CD4-positive, alpha-beta T cell (primary cell): ENCODE data around the gene CD300LF. TPM values are rescaled to one million over a fixed set of nuclear protein-coding genes. Genes with fewer than 3 reads are reported as not detected.

ENCODE experiments used
- ATAC-seq: fragments of 200-7000 bp; cut with Tn5 transposase; one replicate; pipeline ENCODE4 v1.10.0; 2022; ENCODE audit warnings: mild to moderate bottlenecking; ENCODE audit not compliant: poor library complexity
- CTCF ChIA-PET: fragments of 350-600 bp; sonication (Branson Sonifier 250); formaldehyde crosslinking; loops from one replicate; lab custom pipeline; 2021; ENCODE audit warnings: antibody characterized with exemption, inconsistent platforms; lab: Charles Lee
- POLR2A ChIA-PET: fragments of 350-600 bp; sonication (Branson Sonifier 250); formaldehyde crosslinking; loops from one replicate; lab custom pipeline; 2021; ENCODE audit warnings: antibody characterized with exemption, inconsistent platforms; lab: Charles Lee
- DNase-seq, 14 experiments: peaks; one replicate each; pipeline ENCODE4 v3.0.0-alpha.2; 2013 to 2020; ENCODE audit warnings: mixed read lengths in 2 of 14
- H3K27ac ChIP-seq, 2 donors: one replicate each; pipeline versions ENCODE4 v1.5.1 to v1.7.0; 2013; ENCODE audit warnings: low read length in 2 of 2, low read depth in 1 of 2, mild to moderate bottlenecking in 1 of 2
- H3K27me3 ChIP-seq, 2 experiments: 1 replicate in 1 of 2; 2 replicates in 1 of 2; pipeline versions ENCODE4 v1.6.1 to v1.7.0; 2013; ENCODE audit warnings: low read length in 2 of 2, control low read depth in 1 of 2, mild to moderate bottlenecking in 1 of 2, moderate library complexity in 1 of 2; ENCODE audit not compliant: insufficient read depth in 2 of 2, control insufficient read depth in 1 of 2
- H3K36me3 ChIP-seq: one replicate; pipeline ENCODE4 v1.6.1; 2013; ENCODE audit warnings: low read length, control low read depth; ENCODE audit not compliant: insufficient read depth
- H3K4me1 ChIP-seq: one replicate; pipeline ENCODE4 v1.6.1; 2013; ENCODE audit warnings: low read length, control low read depth; ENCODE audit not compliant: insufficient read depth
- H3K4me3 ChIP-seq: one replicate; pipeline ENCODE4 v1.5.1; 2013; ENCODE audit warnings: mild to moderate bottlenecking, low read length, moderate library complexity
- H3K9me3 ChIP-seq, 2 experiments: 1 replicate in 1 of 2; 2 replicates in 1 of 2; pipeline versions ENCODE4 v1.6.1 to v1.7.0; 2013; ENCODE audit warnings: low read length in 2 of 2, mild to moderate bottlenecking in 2 of 2, control low read depth in 1 of 2, moderate library complexity in 1 of 2; ENCODE audit not compliant: control insufficient read depth in 1 of 2, insufficient read depth in 1 of 2
- H3K27ac Mint-ChIP-seq: one replicate; pipeline ENCODE4 v1.8.0; 2020; ENCODE audit warnings: mixed read lengths
- H3K27me3 Mint-ChIP-seq: one replicate; pipeline ENCODE4 v1.8.0; 2021; ENCODE audit warnings: mixed read lengths
- H3K36me3 Mint-ChIP-seq: one replicate; pipeline ENCODE4 v1.8.0; 2021; ENCODE audit warnings: low read depth, mixed read lengths
- H3K4me1 Mint-ChIP-seq: one replicate; pipeline ENCODE4 v1.8.0; 2021; ENCODE audit warnings: low read depth, mixed read lengths
- H3K4me3 Mint-ChIP-seq: one replicate; pipeline ENCODE4 v1.8.0; 2020; ENCODE audit warnings: mild to moderate bottlenecking, mixed read lengths
- H3K9me3 Mint-ChIP-seq: one replicate; pipeline ENCODE4 v1.8.0; 2020; ENCODE audit warnings: mixed read lengths
- CTCF ChIP-seq: fragments of 200-600 bp; IDR thresholded peaks from one replicate; pipeline ENCODE4 v1.8.0; 2022; ENCODE audit warnings: antibody characterized with exemption, mild to moderate bottlenecking
- intact Hi-C, 2 experiments: fragments of 100-400 bp; cut with DNase I in 1 of 2; cut with micrococcal nuclease in 1 of 2; formaldehyde crosslinking; loops; one replicate each; pipeline versions ENCODE4 v1.15.1 to v1.9.0; 2023 to 2025; cut with DNase I, micrococcal nuclease
- total RNA-seq, 174 experiments: library from RNA in 2 of 174; stranded (reverse) in 2 of 174; gene quantifications; one replicate each; pipeline ENCODE4 v1.2.3 and lab custom pipeline; 2021 to 2026

CD300LF gene
- total RNA-seq, 2 experiments from 2014 or later = 0.39 to 1.0 TPM

GRCh38 chr17:74750039-74750326, 37.3 kb upstream of the CD300LF start:
- no peaks in the 10 kb centered on the region for H3K9me3 ChIP-seq
- H3K9me3 Mint-ChIP-seq = no peaks in the 10 kb centered on the region
- no peak for TF ChIP-seq CTCF
- H3K27me3 Mint-ChIP-seq = no peaks in the 10 kb centered on the region
- peaks cover 72% of the 10 kb centered on the region for H3K4me1 Mint-ChIP-seq
- intact Hi-C loops = loop anchor here in 1 of 2 experiments (1.0 kb wide), 1 partner anchor 26 kb away; the partner anchor contains the start of gene NAT9
- ChIA-PET CTCF (interaction anchor here (1.1 to 2.4 kb wide), 7 partner anchors 10 to 93 kb away, joined by 4 to 11 read pairs (median 7); partner anchors contain the start of gene RAB37), POLR2A (interaction anchor here (1.3 to 9.0 kb wide), 10 partner anchors 8 to 123 kb away, joined by 3 to 90 read pairs (median 18); partner anchors contain the start of genes FDXR, NAT9 and RAB37)
- peaks cover 43% of the 10 kb centered on the region for H3K36me3 Mint-ChIP-seq
- ATAC-seq = no peak
- no peak for DNase-seq
- peaks cover 25% of the 10 kb centered on the region for H3K36me3 ChIP-seq
- H3K4me3 Mint-ChIP-seq = peak overlapping the region; percentile 92
- H3K27ac Mint-ChIP-seq = peak overlapping the region; percentile 94
- peak overlapping the region; percentile 98 for H3K4me3 ChIP-seq
- peaks cover 74% of the 10 kb centered on the region for H3K4me1 ChIP-seq
- peak overlapping the region; percentile 33 to 84 for H3K27ac ChIP-seq
- no peaks in the 10 kb centered on the region for H3K27me3 ChIP-seq

- peaks cover 74% of the 10 kb centered on the region for H3K4me1 ChIP-seq
- POLR2A ChIA-PET = interaction anchor here (1.3 to 9.0 kb wide), 10 partner anchors 8 to 124 kb away, joined by 3 to 90 read pairs (median 18); partner anchors contain the start of genes FDXR, NAT9 and RAB37
- peaks cover 37% of the 10 kb centered on the region for H3K36me3 Mint-ChIP-seq
- peak overlapping the region; percentile 98 for H3K4me3 ChIP-seq
- peak overlapping the region; percentile 92 for H3K4me3 Mint-ChIP-seq
- ATAC-seq = peak; percentile 3
- H3K27ac ChIP-seq = peak overlapping the region; percentile 33 to 84
- no peaks in the 10 kb centered on the region for H3K9me3 ChIP-seq
- TF ChIP-seq CTCF = no peak
- H3K27me3 ChIP-seq = no peaks in the 10 kb centered on the region
- intact Hi-C loops = loop anchor here (1.0 to 5.0 kb wide), 5 partner anchors 13 to 433 kb away; partner anchors contain the start of genes NAT9 (in 1 of the 2) and SUMO2 (in 1 of the 2)
- H3K27ac Mint-ChIP-seq = peak overlapping the region; percentile 94
- peaks cover 72% of the 10 kb centered on the region for H3K4me1 Mint-ChIP-seq
- no peaks in the 10 kb centered on the region for H3K27me3 Mint-ChIP-seq
- peak in 9 of 14 experiments; percentile 32 to 64 (median 46) for DNase-seq
- no peaks in the 10 kb centered on the region for H3K9me3 Mint-ChIP-seq
- CTCF ChIA-PET = interaction anchor here (0.6 to 2.4 kb wide), 10 partner anchors 9 to 1432 kb away, joined by 3 to 11 read pairs (median 5); partner anchors contain the start of gene RAB37
- H3K36me3 ChIP-seq = peaks cover 20% of the 10 kb centered on the region
Measured at GRCh38 chr17:74749279-74750038, 36.7 kb upstream of the CD300LF start.

- Histone ChIP-seq H3K4me3 (peak within 1 kb of the TSS; percentile 98), H3K9me3 (no peaks in the 10 kb centered on the region), H3K27me3 (no peaks in the 10 kb centered on the region), H3K27ac (peak within 1 kb of the TSS; percentile 48 to 84), H3K36me3 (peaks cover 24% of the 10 kb centered on the region), H3K4me1 (peaks cover 74% of the 10 kb centered on the region)
- intact Hi-C loops = loop anchor here (1.0 to 5.0 kb wide), 4 partner anchors 14 to 434 kb away; partner anchors contain the start of gene SUMO2 (in 1 of the 2)
- H3K9me3 Mint-ChIP-seq = no peaks in the 10 kb centered on the region
- ChIA-PET CTCF (interaction anchor here (0.6 to 2.4 kb wide), 9 partner anchors 10 to 1433 kb away, joined by 3 to 11 read pairs (median 6); partner anchors contain the start of gene RAB37), POLR2A (interaction anchor here (1.4 to 9.0 kb wide), 9 partner anchors 11 to 125 kb away, joined by 3 to 90 read pairs (median 18); partner anchors contain the start of genes FDXR, NAT9 and RAB37)
- H3K27me3 Mint-ChIP-seq = no peaks in the 10 kb centered on the region
- peaks cover 37% of the 10 kb centered on the region for H3K36me3 Mint-ChIP-seq
- peaks cover 74% of the 10 kb centered on the region for H3K4me1 Mint-ChIP-seq
- peak within 1 kb of the TSS; percentile 94 for H3K27ac Mint-ChIP-seq
- H3K4me3 Mint-ChIP-seq = peak within 1 kb of the TSS; percentile 92
- ATAC-seq = peak; percentile 82
- DNase-seq = peak in 13 of 14 experiments; percentile 83 to 97 (median 94)
- no peak for TF ChIP-seq CTCF
Measured at GRCh38 chr17:74748529-74749278, 36.0 kb upstream of the CD300LF start, which contains the start of gene NHERF1. Gene NHERF1 (plus strand): TSS chr17:74748628. CDS start chr17:74748847, 219 bp downstream.
